Karpas-422 (cell line): ENCODE measurements around the gene CCDC93. TPM values are rescaled to one million over a fixed set of nuclear protein-coding genes. Genes with fewer than 3 reads are reported as not detected.
"Not testable (repeated sequence)": the region's sequence is repeated elsewhere in the genome, so short reads cannot be mapped to it uniquely, and the experiment has no call there.

Experiments
- DNase-seq: peaks from one replicate; pipeline ENCODE4 v3.0.0-alpha.2; 2015
- H2AFZ ChIP-seq: fragments of 200-600 bp; sonication (generic); 2 replicates; pipeline ENCODE4 v1.6.1; 2014; ENCODE audit warnings: antibody characterized with exemption, low read length, mixed read lengths
- H3K27ac ChIP-seq: fragments of 200-600 bp; sonication (generic); 2 replicates; pipeline ENCODE4 v1.5.1; 2014; ENCODE audit warnings: mild to moderate bottlenecking, low read length, moderate library complexity
- H3K27me3 ChIP-seq: fragments of 200-600 bp; sonication (generic); 2 replicates; pipeline ENCODE4 v1.6.1; 2014; ENCODE audit warnings: low read length, mixed read lengths
- H3K36me3 ChIP-seq: fragments of 200-600 bp; sonication (generic); 2 replicates; pipeline ENCODE4 v1.6.1; 2014; ENCODE audit warnings: low read length, mixed read lengths; ENCODE audit not compliant: insufficient read depth
- H3K4me1 ChIP-seq: fragments of 200-600 bp; sonication (generic); 2 replicates; pipeline ENCODE4 v1.6.1; 2014; ENCODE audit warnings: mild to moderate bottlenecking, low read length, mixed read lengths
- H3K4me2 ChIP-seq: fragments of 200-600 bp; sonication (generic); 2 replicates; pipeline ENCODE4 v1.6.1; 2014; ENCODE audit warnings: low read length, low read depth, mild to moderate bottlenecking; ENCODE audit not compliant: poor library complexity, severe bottlenecking
- H3K4me3 ChIP-seq: fragments of 200-600 bp; sonication (generic); 2 replicates; pipeline ENCODE4 v1.5.1; 2014; ENCODE audit warnings: mild to moderate bottlenecking, antibody characterized with exemption, low read length, mixed read lengths
- H3K79me2 ChIP-seq: fragments of 200-600 bp; sonication (generic); 2 replicates; pipeline ENCODE4 v1.6.1; 2014; ENCODE audit warnings: mild to moderate bottlenecking, low read length, mixed read lengths
- H3K9ac ChIP-seq: fragments of 200-600 bp; sonication (generic); 2 replicates; pipeline ENCODE4 v1.6.0; 2014; ENCODE audit warnings: low read length
- H3K9me2 ChIP-seq: fragments of 200-600 bp; sonication (generic), shearing (Covaris generic); replicated peaks from 2 replicates; pipeline ENCODE4 v1.6.0; 2014; ENCODE audit warnings: mild to moderate bottlenecking, low read length, moderate library complexity; ENCODE audit not compliant: insufficient read depth
- H3K9me3 ChIP-seq: fragments of 300-700, 200-600 bp; sonication (generic); 2 replicates; pipeline ENCODE4 v1.6.1; 2014; ENCODE audit warnings: low read length, mixed read lengths
- H4K20me1 ChIP-seq: fragments of 200-600 bp; sonication (generic); 2 replicates; pipeline ENCODE4 v1.6.1; 2014; ENCODE audit warnings: mild to moderate bottlenecking, antibody characterized with exemption, low read length, low read depth; ENCODE audit not compliant: insufficient read depth
- total RNA-seq: library from RNA; depleted of rRNA; stranded (reverse); fragments of >200 nt; shearing (Covaris generic); gene quantifications from 2 replicates; pipeline ENCODE4 v1.2.3, GENCODE V29; 2014; ENCODE audit warnings: low replicate concordance

Gene CCDC93
- total RNA-seq, 1 experiment from 2014 or later, result 24.6 TPM

DNA sequence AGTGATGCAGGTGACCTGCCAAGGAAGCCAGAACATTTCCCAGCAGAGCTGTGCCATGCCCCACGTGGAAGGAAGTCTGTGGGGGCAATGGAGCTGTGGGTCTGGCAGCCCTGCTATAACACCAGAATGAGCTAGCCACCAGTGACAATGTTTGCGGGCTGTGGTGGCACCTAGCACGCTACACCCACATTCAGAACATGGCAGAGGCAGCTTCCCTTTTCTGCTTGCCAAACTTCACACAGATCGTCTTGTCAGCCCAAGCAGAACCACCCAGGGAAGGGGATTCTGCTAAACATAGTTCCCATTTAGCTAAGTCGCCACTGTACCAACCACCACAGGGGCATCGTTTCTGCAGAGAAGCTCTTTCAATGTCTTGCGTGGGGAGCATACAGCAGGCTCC, 27.0 kb upstream of the CCDC93 start:
- Histone ChIP-seq H3K9me3 (peaks cover 1% of the 10 kb centered on the region; the same call in 1 of the 2 replicates), H3K9me2 (no peaks in the 10 kb centered on the region), H2AFZ (no peak overlapping the region), H3K36me3 (no peaks in the 10 kb centered on the region), H3K27ac (no peak overlapping the region), H3K4me2 (no peak overlapping the region), H3K9ac (no peak overlapping the region), H3K4me1 (no peaks in the 10 kb centered on the region), H3K79me2 (no peaks in the 10 kb centered on the region), H4K20me1 (no peaks in the 10 kb centered on the region), H3K27me3 (0 out of 2 replicates have a peak, but pooled peaks cover 2% of the 10 kb centered on the region), H3K4me3 (no peak overlapping the region)
- no peak for DNase-seq

DNA sequence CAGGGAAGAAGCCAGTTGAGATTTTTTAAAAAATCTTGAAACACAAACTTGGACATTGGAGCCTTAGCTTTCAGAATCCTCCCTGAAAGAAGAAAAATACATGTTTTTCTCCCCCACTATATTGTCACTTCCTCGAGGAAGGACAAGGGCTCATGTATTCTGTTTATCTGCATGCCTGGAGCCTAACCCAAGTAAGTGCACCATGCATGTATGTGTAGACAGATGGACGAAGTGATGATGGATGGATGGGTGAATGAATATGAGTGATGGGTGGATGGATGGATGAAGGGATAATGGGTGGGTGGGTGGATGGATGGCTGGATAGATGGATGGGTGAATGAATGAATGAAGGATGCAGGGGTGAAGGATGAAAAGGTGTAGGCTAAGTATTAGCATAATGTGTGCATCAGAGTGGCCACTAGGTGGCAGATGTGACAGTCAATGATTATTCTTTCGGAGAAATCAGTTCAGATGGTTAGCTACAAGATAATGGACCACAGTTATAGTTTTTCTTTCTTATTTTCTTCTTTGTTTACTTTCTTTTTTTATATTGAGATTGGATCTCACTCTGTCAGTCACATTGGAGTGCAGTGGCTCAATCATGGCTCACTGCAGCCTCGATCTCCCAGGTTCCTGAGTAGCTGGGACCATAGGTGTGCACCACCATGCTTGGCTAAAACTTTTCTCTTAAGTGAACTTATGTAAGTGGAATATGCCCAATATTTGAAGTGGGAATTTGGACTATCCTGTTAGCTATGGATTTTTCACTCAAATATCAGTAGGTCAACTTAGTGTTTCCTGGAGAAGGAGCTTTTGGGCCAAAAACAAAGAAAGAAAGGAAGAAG, 18.5 kb upstream of the CCDC93 start:
- Histone ChIP-seq H3K36me3 (no peaks in the 10 kb centered on the region), H3K4me1 (peaks cover 27% of the 10 kb centered on the region)
- DNase-seq, result peak; percentile 84

DNA sequence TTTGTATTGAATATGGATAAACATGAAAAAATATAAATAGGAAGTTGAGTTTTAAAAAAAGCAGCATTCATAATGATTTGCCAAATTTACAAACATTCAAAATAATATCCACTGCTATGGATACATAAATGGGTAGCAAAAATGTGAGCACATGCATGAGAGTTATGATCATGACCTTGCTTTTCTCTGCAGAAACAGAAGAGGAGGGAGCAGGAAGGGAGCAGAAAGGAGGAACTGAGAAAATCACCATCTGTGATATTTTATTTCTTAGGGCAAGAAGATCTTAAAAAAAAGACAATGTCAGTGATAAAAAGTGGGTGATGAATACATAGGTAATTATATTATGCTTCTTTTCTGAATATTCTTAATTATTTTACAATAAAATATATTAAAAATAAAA, 17.7 kb upstream of the CCDC93 start:
- Histone ChIP-seq H3K4me2 (no peak overlapping the region), H3K9me3 (peaks cover 2% of the 10 kb centered on the region; the same call in 1 of the 2 replicates), H2AFZ (no peak overlapping the region), H3K27ac (no peak overlapping the region), H3K4me1 (peaks cover 27% of the 10 kb centered on the region), H3K79me2 (no peaks in the 10 kb centered on the region), H3K27me3 (no peaks in the 10 kb centered on the region), H3K36me3 (no peaks in the 10 kb centered on the region), H3K9me2 (no peaks in the 10 kb centered on the region), H4K20me1 (no peaks in the 10 kb centered on the region), H3K4me3 (no peak overlapping the region), H3K9ac (no peak overlapping the region)
- DNase-seq, result no peak

More for the DNA sequence above, 18.5 kb upstream of the CCDC93 start:
- H3K4me3 ChIP-seq, result no peak overlapping the region
- no peaks in the 10 kb centered on the region for H3K9me2 ChIP-seq
- no peak overlapping the region for H3K27ac ChIP-seq
- no peak overlapping the region for H3K9ac ChIP-seq
- H3K79me2 ChIP-seq, result no peaks in the 10 kb centered on the region
- peaks cover 2% of the 10 kb centered on the region; the same call in 1 of the 2 replicates for H3K9me3 ChIP-seq
- H2AFZ ChIP-seq, result no peak overlapping the region
- no peaks in the 10 kb centered on the region for H4K20me1 ChIP-seq
- no peak overlapping the region for H3K4me2 ChIP-seq
- H3K27me3 ChIP-seq, result no peaks in the 10 kb centered on the region

DNA sequence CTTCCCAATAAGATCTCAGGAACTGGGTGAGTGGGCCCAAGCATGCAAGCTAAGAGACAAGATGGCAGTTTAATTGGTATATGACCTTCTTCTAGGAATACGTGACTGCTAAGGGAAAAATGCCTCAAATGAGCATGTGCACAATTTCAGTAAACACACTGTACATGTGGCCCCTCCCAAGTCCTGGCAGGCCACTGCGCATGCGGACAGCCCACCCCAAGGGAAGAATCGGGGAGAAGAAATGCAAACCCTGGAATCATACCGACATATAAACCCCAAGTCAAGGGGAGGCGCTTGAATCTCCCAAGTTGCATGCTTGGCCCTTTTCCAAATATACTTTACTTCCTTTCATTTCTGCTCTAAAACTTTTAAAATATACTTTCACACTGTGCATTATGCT, 15.2 kb upstream of the CCDC93 start:
- H3K27me3 ChIP-seq, result no peaks in the 10 kb centered on the region
- H3K4me1 ChIP-seq, result peaks cover 24% of the 10 kb centered on the region
- H3K4me3 ChIP-seq, result no peak overlapping the region
- no peak overlapping the region for H3K9ac ChIP-seq
- H4K20me1 ChIP-seq, result no peaks in the 10 kb centered on the region
- H2AFZ ChIP-seq, result no peak overlapping the region
- no peaks in the 10 kb centered on the region for H3K9me2 ChIP-seq
- no peak overlapping the region for H3K4me2 ChIP-seq
- H3K9me3 ChIP-seq, result no peaks in the 10 kb centered on the region
- H3K79me2 ChIP-seq, result no peaks in the 10 kb centered on the region
- no peaks in the 10 kb centered on the region for H3K36me3 ChIP-seq
- no peak for DNase-seq
- H3K27ac ChIP-seq, result no peak overlapping the region

DNA sequence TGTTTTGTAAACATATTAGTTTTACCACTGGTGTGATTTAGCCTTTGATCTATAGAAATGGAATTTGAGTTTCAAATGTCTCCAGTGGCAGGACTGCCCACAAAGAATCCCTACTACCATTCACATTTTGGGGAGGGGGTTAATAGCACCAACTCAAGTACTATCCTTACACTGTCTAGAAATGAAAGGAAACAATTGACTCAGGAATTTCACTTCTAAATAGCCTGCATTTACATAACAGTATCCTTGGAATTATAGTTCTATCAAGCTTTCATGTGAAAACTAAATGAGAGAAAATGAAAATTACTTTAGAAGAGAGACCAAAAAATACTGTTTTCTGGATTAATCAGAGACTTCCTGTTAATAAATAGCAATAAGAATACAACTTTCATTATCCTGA, 7.5 kb upstream of the CCDC93 start:
- no peak overlapping the region for H2AFZ ChIP-seq
- no peak overlapping the region for H3K4me2 ChIP-seq
- DNase-seq, result no peak
- H3K4me1 ChIP-seq, result peaks cover 3% of the 10 kb centered on the region; the same call in 1 of the 2 replicates
- H3K9me2 ChIP-seq, result no peaks in the 10 kb centered on the region
- H3K27me3 ChIP-seq, result no peaks in the 10 kb centered on the region
- no peaks in the 10 kb centered on the region for H4K20me1 ChIP-seq
- H3K27ac ChIP-seq, result no peak overlapping the region
- H3K9me3 ChIP-seq, result no peaks in the 10 kb centered on the region
- no peaks in the 10 kb centered on the region for H3K79me2 ChIP-seq
- H3K9ac ChIP-seq, result no peak overlapping the region
- H3K36me3 ChIP-seq, result no peaks in the 10 kb centered on the region
- no peak overlapping the region for H3K4me3 ChIP-seq

DNA sequence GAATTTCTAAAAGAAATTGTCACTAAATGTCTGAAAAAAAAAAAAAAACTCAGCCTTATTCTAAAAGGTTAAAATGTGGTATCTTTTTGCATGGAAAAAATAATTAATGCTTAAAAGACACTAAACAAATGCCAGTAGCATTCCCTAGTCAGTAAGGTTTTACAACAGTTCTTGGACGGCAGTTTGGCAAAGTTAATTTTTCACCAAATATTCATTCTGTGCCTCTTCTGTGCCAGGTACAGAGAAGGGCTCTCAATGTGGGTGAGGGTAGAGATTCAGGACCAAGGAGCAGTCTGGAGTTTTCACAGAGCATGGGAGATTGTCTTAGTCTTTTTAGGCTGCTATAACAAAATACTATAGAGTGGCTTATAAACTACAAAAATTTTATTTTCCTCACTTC, 6.0 kb upstream of the CCDC93 start:
- Histone ChIP-seq H4K20me1 (no peaks in the 10 kb centered on the region), H3K9ac (no peak overlapping the region), H3K27me3 (no peaks in the 10 kb centered on the region), H3K9me2 (no peaks in the 10 kb centered on the region), H3K9me3 (no peaks in the 10 kb centered on the region), H3K27ac (no peak overlapping the region), H3K4me1 (peaks cover 10% of the 10 kb centered on the region), H3K4me3 (no peak overlapping the region), H2AFZ (no peak overlapping the region), H3K79me2 (no peaks in the 10 kb centered on the region), H3K36me3 (no peaks in the 10 kb centered on the region), H3K4me2 (no peak overlapping the region)
- no peak for DNase-seq

DNA sequence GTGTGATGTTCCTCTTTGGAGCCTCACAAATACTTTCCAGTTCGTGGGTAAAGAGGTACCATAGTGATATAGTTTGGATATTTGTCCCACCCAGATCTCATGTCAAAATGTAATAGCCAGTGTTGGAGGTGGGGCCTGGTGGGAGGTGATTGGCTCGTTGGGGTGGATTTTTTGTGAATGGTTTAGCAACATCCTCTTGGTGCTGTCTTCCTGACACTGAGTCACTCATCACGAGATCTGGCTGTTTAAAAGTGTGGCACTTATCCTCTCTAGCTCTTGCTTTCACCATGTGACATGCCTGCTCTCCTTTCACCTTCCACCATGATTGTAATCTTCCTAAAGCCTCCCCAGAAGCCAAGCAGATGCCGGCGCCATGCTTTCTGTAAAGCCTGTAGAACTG, 3.0 kb upstream of the CCDC93 start:
- Histone ChIP-seq H3K27me3 (no peaks in the 10 kb centered on the region), H3K4me3 (no peak overlapping the region), H3K4me2 (no peak overlapping the region), H2AFZ (no peak overlapping the region), H3K79me2 (peaks cover 19% of the 10 kb centered on the region), H3K9me2 (no peaks in the 10 kb centered on the region), H3K4me1 (peaks cover 24% of the 10 kb centered on the region), H3K27ac (no peak overlapping the region), H3K9ac (no peak overlapping the region), H3K9me3 (no peaks in the 10 kb centered on the region), H4K20me1 (peaks cover 4% of the 10 kb centered on the region; the same call in 1 of the 2 replicates), H3K36me3 (no peaks in the 10 kb centered on the region)
- no peak for DNase-seq

DNA sequence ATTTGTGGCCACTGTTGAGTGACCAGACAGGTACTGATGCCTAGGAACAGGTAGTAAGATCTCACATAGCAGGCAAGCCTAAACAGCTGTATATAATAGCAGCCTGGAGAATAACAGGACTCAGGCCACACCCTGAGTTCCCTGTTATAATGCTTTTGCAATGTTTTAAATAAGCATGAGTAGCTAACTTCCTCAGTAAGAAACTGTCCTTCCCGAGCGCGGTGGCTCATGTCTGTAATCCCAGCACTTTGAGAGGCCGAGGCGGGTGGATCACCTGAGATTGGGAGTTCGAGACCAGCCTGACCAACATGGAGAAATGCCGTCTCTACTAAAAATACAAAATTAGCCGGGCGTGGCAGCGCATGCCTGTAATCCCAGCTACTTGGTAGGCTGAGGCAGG, 1.9 kb upstream of the CCDC93 start:
- not testable (repeated sequence) for H3K9me3 ChIP-seq, H3K4me2 ChIP-seq, H3K9me2 ChIP-seq, DNase-seq, H4K20me1 ChIP-seq, H3K36me3 ChIP-seq, H2AFZ ChIP-seq, H3K27me3 ChIP-seq, H3K27ac ChIP-seq, H3K4me3 ChIP-seq, H3K9ac ChIP-seq
- peaks cover 29% of the 10 kb centered on the region for H3K4me1 ChIP-seq
- peaks cover 31% of the 10 kb centered on the region for H3K79me2 ChIP-seq
